ENCODE measurements around the gene MS4A10. TPM values are rescaled to one million over a fixed set of nuclear protein-coding genes. Genes with fewer than 3 reads are reported as not detected.

MS4A10 gene
- total and polyA plus RNA-seq, 10 of the 15 experiments (the other 5 are each of a cell fraction or from before 2014, with no cell fraction given), result not detected

- FAIRE-seq (no peak), ATAC-seq (no peak), DNase-seq (ENCODE audit: low read depth, low spot score) (no peak)
- Histone ChIP-seq H3K79me2 (ENCODE audit: control insufficient read depth, insufficient read depth, low read length) (peaks cover 19% of the 10 kb centered on the region), H3K9ac (ENCODE audit: control insufficient read depth, insufficient read depth, low read length) (no peak overlapping the region), H2AFZ (ENCODE audit: control insufficient read depth, low read depth, low read length) (no peak overlapping the region), H3K4me1 (ENCODE audit: control insufficient read depth, insufficient read depth, low read length) (peaks cover 4% of the 10 kb centered on the region), H3K4me3 (no peak overlapping the region), H3K36me3 (ENCODE audit: control insufficient read depth in 2 of 2, insufficient read depth in 2 of 2, low read length in 1 of 2) (no peaks in the 10 kb centered on the region), H3K27me3 (replicated peaks in 1 of 2; ENCODE audit: control insufficient read depth in 2 of 2, insufficient read depth in 2 of 2, low read length in 1 of 2) (no peaks in the 10 kb centered on the region), H3K9me3 (replicated peaks; ENCODE audit: control insufficient read depth, insufficient read depth, low read length) (no peaks in the 10 kb centered on the region), H3K27ac (ENCODE audit: control insufficient read depth, insufficient read depth) (no peak overlapping the region), H3K4me2 (ENCODE audit: control insufficient read depth, insufficient read depth) (no peak overlapping the region), H4K20me1 (ENCODE audit: control insufficient read depth, insufficient read depth) (no peaks in the 10 kb centered on the region)
- TF ChIP-seq TCF7 (IDR thresholded peaks at IDR 0.05; ENCODE audit: borderline replicate concordance), result no peak
- TF ChIP-seq CTCF (IDR thresholded peaks at IDR 0.05 in 2 of 3, conservative IDR thresholded peaks at IDR 0.05 in 1 of 3; ENCODE audit: control insufficient read depth in 2 of 3, extremely low read depth in 1 of 3, insufficient read depth in 1 of 3, low read depth in 3 of 3, low read length in 3 of 3), result 0 out of 6 replicates have a peak, but pooled peaks of 1 of the 3 experiments have one; percentile 9
- RAD21 ChIA-PET (ENCODE audit: unreplicated experiment), result interaction anchor here (0.8 to 1.2 kb wide), 2 partner anchors 49 to 349 kb away, joined by 3 to 5 read pairs; no protein-coding TSS in a partner anchor
- in situ Hi-C loops (cut with MboI) (loop anchor here (5.0 kb wide), 2 partner anchors 59 to 344 kb away; no protein-coding TSS in a partner anchor), intact Hi-C loops (cut with micrococcal nuclease; ENCODE audit: unreplicated experiment) (no loop called here)
- WGBS (ENCODE audit: insufficient coverage, insufficient replicate concordance, low lambda C conversion rate, missing lambda C conversion rate), result 50% methylated on average over 7 of the region's 7 CpGs
- CTCF ChIA-PET, result no interaction called here
- POLR2A ChIA-PET, result no interaction called here
- no TSS peak for BruUV-seq (replicated peaks)
- SMC1A ChIA-PET (ENCODE audit: uncharacterized antibody, unreplicated experiment), result interaction anchor here (1.4 kb wide), 1 partner anchor 62 kb away, joined by 4 read pairs; no protein-coding TSS in a partner anchor
Measured at GRCh38 chr11:60838132-60838531, 53.0 kb downstream of the MS4A10 start.
